Measurements from ENCODE around the gene CARMIL1.
A peak's percentile ranks its signal among the peaks of the same experiment; 100 is the strongest.

CARMIL1 gene

GRCh38 chr6:25242567-25242966, 36.6 kb upstream of the CARMIL1 start:
- no peak for DNase-seq (ENCODE audit: low read depth)
- no peak overlapping the region for H3K4me3 ChIP-seq (ENCODE audit: low read length)

GRCh38 chr6:25244865-25245264, 34.3 kb upstream of the CARMIL1 start:
- H3K4me3 ChIP-seq (ENCODE audit: low read length): no peak overlapping the region
- no peak for TF ChIP-seq CTCF (conservative IDR thresholded peaks at IDR 0.05; ENCODE audit: low read length)
- DNase-seq (ENCODE audit: low read depth): no peak

More at GRCh38 chr6:25242567-25242966, 36.6 kb upstream of the CARMIL1 start:
- no peak for TF ChIP-seq CTCF (conservative IDR thresholded peaks at IDR 0.05; ENCODE audit: low read length)

GRCh38 chr6:25248123-25248522, 31.1 kb upstream of the CARMIL1 start:
- no peak overlapping the region for H3K4me3 ChIP-seq (ENCODE audit: low read length)
- no peak for TF ChIP-seq CTCF (conservative IDR thresholded peaks at IDR 0.05; ENCODE audit: low read length)
- peak; percentile 79 for DNase-seq (ENCODE audit: low read depth)

GRCh38 chr6:25249133-25249532, 30.0 kb upstream of the CARMIL1 start:
- H3K4me3 ChIP-seq (ENCODE audit: low read length): no peak overlapping the region
- no peak for DNase-seq (ENCODE audit: low read depth)
- TF ChIP-seq CTCF (conservative IDR thresholded peaks at IDR 0.05; ENCODE audit: low read length): no peak

- H3K4me3 ChIP-seq (ENCODE audit: low read length): no peak overlapping the region
- DNase-seq (ENCODE audit: low read depth): peak; percentile 58
- TF ChIP-seq CTCF (conservative IDR thresholded peaks at IDR 0.05; ENCODE audit: low read length): no peak
Observed at GRCh38 chr6:25250878-25251277, 28.3 kb upstream of the CARMIL1 start.

GRCh38 chr6:25251426-25251825, 27.7 kb upstream of the CARMIL1 start:
- no peak for TF ChIP-seq CTCF (conservative IDR thresholded peaks at IDR 0.05; ENCODE audit: low read length)
- no peak overlapping the region for H3K4me3 ChIP-seq (ENCODE audit: low read length)
- DNase-seq (ENCODE audit: low read depth): no peak

GRCh38 chr6:25253351-25253750, 25.8 kb upstream of the CARMIL1 start:
- no peak for DNase-seq (ENCODE audit: low read depth)
- H3K4me3 ChIP-seq (ENCODE audit: low read length): no peak overlapping the region
- no peak for TF ChIP-seq CTCF (conservative IDR thresholded peaks at IDR 0.05; ENCODE audit: low read length)
